HG03280 (cell line): Measurements from ENCODE around the gene CNTLN.
"Not testable (repeated sequence)": the region's sequence is repeated elsewhere in the genome, so short reads cannot be mapped to it uniquely, and the experiment has no call there.

Experiments used
- ATAC-seq: cut with Tn5 transposase; IDR thresholded peaks from one replicate; pipeline ENCODE4 v1.9.1; 2021; ENCODE audit warnings: mild to moderate bottlenecking, moderate library complexity; ENCODE audit not compliant: unreplicated experiment

CNTLN gene

DNA sequence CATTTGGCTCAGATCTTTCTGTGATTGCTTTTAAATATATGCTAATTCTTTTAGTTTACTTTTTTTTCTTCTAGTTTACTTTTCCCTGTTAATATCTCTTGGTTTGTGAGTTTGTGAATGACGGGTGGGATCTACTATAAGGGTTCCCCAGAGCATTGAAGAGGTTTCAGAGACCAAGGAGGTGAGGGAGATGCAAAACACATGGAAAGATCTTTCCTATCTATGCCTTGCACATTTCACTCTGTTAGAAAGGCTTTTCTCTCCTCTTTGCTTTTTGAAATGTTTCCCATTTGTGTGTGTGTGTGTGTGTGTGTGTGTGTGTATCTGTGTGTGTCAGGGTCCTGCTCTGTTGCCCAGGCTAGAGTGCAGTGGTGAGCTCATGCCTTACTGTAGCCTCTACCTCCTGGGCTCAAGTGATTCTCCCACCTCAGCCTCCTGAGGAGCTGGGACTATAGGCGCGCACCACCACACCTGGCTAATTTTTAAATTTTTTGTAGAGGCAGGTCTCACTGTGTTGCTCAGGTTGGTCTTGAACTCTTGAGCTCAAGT lies 50.7 kb downstream of the CNTLN start:
- ATAC-seq: no peak

DNA sequence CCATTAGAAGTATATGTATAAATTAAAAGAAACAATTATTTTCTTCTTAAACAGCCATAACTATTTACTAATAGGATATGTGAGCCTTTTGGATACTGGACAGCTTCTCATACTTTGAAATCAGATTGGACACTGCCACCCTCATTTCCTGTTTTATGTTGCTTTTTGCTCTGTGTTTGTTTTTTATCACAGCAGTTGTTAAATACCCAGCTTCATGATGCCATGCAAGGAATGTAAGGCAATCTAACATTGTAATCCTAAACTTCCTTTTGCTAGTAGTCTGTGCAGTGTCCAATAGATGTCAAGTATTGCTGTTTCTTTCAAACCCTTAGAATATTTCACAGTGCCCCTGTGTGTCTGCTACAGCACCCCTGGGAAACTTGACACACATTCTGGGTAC lies 56.2 kb downstream of the CNTLN start:
- ATAC-seq: no peak

DNA sequence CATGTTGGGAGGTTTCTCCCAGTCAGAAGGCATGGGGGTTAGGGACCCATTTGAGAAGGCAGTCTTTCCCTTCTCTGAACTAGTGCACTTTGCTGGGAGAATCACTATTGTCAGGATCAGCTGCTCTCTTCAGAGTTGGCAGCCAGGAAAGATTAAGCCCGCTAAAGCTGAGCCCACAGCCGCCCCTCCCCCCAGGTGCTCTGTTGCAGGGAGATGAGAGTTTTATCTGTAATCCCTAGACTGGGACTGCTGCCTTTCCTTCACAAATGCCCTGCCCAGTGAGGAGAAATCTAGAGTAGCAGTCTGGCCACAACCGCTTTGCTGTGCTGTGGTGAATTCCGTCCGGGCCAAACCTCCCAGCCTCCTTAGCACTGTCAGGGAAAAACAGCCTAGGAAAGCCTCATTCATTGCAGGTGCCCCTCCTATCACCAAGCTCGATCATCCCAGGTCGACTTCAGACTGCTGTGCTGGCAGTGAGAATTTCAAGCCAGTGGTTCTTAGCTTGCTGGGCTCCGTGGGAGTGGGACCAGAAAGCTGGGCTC lies 69.8 kb downstream of the CNTLN start:
- ATAC-seq: no peak

DNA sequence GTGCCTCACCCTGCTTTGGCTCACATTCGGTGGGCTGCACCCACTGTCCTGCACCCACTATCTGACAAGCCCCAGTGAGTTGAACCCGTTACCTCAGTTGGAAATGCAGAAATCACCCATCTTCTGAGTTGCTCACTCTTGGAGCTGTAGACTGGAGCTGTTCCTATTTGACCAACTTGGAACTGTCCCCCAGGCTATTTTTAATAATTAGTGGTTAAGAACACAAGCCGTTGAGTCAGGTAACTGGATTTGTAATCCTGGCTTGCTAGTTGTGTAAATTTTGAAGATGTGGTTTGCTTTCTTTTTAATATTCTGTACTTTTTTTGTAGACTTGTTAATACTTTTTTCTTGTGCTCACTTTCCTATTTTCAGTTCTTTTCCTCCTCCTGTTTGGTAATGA lies 81.2 kb downstream of the CNTLN start:
- ATAC-seq: no peak

DNA sequence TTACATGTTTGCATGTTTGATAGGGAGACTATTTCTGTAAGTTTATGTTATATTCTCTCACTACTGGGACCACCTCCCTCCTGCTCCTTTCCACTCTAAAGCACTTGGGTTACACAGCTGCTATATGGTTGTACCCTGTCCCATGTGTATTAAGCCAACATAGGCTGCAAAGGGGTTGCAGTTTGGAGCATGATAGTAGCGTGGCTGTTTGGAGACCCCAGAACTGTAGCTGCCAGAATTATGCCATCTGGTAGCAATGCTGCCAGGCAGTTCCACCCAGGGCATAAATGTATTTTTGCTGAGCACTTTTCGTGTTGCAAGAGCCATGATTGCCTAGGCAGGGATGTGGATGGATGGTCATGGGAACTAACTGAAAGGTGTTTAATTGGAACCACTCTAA lies 81.8 kb downstream of the CNTLN start:
- ATAC-seq: no peak

DNA sequence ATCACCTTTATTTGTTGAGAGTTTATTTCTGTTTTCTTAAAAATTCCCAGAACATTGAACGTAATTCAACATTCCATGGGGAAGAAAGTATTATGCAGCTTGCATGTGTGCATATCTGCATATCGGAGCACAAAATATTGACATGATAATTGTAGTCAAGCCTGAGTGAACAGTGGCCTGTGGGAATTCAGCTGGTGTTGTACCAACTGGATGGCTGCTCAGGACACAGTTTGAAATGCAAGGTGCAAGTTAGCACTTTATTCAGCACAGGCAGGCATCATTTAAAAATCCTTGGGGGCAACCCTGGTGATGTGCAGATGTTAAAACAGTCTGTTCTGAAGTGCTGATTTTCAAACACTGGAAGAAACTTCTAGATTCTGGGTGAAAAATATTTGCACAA lies 82.4 kb downstream of the CNTLN start:
- no peak for ATAC-seq

DNA sequence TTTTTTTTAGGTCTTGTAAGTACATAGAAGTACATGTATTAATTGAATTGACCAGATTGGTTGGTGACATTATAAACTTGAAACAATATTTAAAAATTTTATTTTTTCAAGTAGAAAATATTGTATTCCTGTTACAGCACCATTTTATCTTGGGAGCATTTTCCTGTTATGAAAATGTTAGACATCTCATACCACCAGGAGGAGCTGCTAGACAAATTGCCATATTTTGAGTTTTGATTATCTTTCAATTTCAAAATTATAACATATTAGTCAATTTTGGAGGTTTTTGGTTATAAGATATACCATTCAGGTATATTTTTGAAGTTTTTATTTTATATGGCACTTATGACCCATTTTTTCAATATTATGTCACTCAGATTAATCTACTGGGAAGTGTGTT lies 84.4 kb downstream of the CNTLN start:
- no peak for ATAC-seq

DNA sequence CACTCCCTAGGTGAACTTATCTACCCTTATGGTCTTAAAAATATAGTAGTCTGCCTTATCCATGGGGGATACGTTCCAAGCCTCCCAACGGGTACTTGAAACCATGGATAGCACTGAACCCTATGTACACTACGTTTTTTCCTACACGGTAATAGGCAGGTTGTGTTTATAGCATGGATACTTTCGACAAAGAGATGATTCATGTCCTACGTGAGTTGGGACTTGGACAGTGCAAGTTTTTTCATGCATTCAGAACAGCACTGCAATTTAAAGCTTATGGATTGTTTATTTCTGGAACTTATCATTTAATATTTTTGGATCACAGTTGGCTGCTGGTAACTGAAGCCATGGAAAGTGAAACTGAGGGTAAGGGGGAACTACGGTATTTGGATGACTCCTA lies 88.1 kb downstream of the CNTLN start:
- ATAC-seq: no peak

DNA sequence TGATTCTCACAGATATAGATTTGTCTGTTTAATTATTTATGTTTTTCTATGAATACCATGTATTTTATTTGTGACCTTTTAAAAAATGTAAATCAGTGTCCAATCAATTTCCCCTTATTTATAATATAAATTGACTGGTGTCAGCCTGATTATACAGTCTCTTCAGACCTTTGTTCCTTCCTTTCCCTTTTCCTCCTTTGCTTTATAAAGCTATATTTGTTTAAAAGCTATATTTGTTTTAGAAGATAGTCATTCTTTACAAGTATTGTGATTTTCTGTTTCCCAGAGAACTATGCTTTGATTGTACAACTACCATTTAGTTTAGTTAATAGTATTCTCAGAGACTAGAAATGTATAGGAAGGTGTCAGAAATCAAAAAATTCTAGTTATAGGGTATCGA lies 90.6 kb downstream of the CNTLN start:
- no peak for ATAC-seq

DNA sequence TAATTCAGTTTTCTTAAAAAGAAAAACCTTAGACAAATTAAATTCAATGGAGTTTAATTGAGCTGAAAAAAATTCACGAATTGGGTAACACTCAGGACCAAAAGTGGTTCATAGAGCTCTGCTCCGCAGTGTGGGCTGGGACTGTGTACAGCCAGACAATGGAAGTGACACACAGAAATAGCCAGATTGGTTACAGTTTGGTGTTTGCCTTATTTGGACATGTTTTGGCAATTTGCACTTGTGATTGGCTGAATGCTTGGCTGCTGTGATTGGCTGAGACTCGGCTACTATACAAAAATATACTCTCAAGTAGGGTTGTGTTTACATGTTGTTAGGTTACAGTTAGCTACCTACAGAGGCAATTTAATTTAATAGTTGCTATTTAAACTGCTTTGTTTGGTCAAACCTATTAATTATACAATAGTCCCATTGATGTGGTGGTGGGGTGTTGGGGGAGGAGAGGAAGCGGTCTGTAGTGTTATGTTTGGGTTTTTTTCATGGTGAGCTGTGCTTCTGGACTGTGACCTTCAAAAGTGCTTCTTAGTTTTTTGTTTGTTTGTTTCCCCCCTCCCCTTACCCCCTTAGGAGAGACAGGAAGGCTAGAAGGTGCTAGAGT lies 95.2 kb downstream of the CNTLN start:
- ATAC-seq: no peak

DNA sequence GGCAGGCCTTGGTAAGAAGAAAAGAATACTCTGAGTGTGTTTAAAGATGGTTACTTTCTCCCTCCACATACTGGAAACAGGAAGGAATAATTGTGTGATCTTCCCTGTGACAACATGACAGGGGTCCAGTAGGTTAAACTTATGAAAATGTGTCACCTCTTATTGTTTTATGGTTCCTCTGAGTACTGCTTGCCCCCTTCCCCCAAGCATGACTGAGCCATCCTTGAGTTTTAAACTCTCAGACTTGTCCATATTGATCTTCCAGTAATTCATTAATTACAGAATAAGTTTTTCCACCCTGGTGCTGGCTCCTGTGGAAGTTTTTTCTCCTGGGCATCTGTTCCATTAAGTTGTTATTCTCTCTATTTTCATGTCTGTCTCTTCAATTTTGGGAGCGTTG lies 95.8 kb downstream of the CNTLN start:
- ATAC-seq: no peak

DNA sequence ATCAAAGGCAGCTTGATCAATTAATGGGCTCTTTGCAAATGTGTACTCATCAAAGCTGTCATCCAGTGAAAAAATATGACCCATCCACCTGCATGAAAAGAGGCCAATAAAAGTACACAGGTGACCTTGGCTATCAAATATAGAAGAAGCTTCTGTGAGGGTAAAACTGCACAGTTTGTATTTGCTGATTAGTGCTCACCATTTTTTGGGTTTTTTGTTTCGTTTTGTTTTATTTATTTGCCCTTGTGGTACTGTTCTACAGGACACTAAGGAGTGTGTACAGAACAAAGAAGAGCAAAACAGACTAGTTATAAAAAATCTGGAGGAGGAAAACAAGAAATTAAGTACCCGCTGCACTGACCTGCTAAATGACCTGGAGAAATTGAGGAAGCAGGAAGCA lies 101.3 kb downstream of the CNTLN start:
- ATAC-seq: no peak

DNA sequence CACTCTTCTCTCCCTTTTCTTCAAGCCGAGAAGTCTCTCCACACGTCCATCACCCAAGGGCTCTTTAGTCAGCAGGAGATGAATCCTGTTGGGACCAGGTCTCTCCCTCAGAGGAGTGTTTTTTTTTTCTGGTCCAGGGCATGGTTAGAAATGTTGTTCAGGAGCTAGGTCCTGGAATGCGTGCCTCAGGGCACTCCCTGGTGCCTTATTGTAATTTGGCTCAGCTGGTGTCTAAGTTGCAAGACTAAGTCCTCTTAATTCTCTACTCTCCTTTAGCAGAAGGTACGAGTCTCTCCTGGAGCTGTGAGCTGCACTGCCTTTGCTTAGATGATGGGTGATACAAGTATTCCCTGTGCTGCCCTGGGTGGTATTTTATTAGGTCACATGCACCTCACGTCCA lies 111.9 kb downstream of the CNTLN start:
- no peak for ATAC-seq

DNA sequence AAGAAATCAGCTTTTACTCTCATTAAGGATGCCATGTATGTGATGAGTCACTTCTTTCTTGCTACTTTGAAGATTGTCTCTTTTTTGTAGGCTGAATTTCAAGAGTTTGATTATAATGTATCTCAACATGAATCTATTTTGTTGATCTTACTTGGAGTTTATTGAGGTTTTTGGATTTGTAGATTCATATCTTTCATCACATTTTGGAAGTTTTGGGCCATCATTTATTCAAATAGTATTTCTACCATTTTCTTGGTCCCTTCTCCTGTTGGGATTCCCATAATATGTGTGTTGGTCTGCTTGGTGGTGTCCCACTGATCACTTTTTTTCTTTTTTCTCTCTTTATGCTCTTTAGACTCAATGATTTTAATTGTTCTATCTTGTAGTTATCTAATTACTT lies 116.3 kb downstream of the CNTLN start:
- ATAC-seq: no peak

DNA sequence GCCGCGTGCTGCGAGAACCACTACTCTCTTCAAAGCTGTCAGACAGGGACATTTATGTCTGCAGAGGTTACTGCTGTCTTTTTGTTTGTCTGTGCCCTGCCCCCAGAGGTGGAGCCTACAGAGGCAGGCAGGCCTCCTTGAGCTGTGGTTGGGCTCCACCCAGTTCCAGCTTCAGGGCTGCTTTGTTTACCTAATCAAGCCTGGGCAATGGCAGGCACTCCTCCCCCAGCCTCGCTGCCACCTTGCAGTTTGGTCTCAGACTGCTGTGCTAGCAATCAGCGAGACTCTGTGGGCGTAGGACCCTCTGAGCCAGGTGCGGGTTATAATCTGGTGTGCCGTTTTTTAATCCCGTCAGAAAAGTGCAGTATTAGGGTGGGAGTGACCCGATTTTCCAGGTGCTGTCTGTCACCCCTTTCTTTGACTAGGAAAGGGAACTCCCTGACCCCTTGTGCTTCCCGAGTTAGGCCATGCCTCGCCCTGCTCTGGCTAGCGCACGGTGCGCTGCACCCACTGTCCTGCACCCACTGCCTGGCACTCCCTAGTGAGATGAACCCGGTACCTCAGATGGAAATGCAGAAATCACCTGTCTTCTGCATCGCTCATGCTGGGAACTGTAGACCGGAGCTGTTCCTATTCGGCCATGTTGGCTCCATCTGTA lies 133.8 kb downstream of the CNTLN start:
- not testable (repeated sequence) for ATAC-seq

DNA sequence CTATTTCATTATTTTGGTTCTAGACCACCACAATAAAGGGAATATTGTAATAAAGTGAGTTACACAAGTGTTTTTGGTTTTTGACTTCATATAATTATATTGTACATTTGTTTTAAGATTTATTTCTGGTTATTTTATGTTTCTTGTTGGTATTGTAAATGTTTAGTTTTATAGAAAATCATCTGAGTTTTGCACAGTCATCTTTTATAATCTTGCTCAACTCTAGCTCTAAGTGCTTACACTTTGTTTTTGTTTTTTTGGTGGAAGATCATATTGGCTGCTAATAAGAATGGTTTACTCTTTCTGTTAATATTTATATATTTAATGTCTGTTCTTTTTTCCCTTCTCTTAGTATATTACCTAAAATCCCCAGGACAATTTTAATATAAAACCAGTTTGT lies 135.0 kb downstream of the CNTLN start:
- no peak for ATAC-seq

DNA sequence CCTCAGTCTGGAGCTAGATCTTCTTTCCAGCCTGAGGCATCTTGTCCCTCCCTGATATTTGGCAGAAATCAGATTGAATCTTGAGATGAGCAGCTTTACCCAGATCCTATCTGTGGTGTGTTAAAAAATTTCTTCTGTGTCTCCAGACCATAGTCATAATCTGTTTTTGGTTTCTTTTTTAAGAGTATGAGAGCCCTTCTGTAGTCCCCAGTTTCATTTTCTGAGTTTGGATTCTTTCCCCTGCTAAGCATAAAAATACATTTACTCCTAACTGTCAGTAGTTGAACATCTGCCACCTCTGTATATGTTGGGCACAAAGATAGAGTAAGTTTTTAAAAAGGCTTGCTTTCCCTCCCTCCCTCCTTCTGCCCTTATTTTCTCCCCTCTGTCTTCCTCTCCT lies 137.7 kb downstream of the CNTLN start:
- ATAC-seq: no peak

DNA sequence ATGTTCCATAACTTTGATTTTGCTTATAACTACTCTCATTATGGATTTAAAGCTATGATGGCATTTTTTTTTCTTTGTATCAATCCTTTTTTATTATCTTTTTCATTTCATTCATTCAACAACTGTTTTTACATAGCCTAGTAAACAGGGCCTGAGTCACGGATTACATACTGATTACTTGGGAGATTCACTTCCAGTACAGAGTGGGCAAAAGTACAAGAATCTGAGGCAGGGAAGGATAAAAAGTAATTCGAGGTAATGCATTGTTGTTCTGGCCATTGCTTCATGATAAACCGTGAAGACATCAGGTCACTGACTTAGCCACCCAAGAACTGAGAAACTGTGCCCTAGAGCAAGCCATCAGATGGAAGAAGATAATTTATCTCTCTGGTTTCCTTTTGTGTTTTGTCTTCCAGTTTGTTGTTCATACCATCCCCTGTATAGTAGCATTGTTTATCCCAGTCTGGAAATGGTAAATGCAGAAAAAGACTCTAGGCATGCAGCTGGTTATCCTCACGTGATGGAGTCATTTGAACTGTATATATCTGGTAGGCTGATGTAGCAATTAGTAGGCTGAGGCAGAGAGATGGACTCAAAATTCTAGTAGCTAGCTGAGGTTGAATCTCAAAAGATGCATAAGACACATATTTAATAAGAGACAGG lies 145.6 kb downstream of the CNTLN start:
- no peak for ATAC-seq

DNA sequence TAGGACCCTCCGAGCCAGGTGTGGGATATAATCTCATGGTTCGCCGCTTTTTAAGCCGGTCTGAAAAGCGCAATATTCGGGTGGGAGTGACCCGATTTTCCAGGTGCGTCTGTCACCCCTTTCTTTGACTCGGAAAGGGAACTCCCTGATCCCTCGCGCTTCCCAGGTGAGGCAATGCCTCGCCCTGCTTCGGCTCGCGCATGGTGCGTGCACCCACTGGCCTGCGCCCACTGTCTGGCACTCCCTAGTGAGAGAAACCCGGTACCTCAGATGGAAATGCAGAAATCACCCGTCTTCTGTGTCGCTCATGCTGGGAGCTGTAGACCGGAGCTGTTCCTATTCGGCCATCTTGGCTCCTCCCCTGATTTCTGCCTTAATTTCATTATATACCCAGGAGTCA lies 155.8 kb downstream of the CNTLN start:
- ATAC-seq: not testable (repeated sequence)

DNA sequence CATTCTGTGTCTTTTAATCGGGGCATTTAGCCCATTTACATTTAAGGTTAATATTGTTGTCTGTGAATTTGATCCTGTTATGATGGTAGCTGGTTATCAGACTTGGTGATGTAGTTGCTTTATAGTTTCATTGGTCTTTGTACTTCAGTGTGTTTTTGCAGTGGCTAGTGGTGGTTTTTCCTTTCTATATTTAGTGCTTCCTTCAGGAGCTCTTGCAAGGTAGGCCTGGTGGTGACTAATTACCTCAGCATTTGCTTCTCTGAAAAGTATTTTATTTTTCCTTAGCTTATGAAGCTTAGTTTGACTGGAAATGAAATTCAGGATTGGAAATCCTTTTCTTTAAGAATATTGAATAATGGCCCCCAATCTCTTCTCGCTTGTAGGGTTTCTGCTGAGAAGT lies 156.9 kb downstream of the CNTLN start:
- no peak for ATAC-seq

DNA sequence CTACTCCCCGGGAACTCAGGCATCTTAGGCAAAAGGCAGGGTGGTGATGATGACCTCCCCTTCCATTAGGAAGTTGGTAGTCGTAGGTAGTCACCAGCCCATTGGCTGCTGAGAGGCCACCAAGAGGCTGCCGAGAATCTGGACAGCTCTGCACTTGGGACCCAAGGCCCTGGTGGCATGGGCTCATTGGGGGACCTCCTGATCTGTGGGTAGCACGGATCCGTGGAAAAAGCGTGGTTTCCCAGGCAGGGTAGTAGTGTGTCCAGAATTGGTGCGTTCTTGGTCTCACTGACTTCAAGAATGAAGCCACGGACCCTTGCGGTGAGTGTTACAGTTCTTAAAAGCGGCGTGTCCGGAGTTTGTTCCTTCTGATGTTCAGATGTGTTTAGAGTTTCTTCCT lies 158.8 kb downstream of the CNTLN start:
- no peak for ATAC-seq
